ENCODE measurements around the gene MRPS11.
"Not testable (repeated sequence)": the region's sequence is repeated elsewhere in the genome, so short reads cannot be mapped to it uniquely, and the experiment has no call there.

The MRPS11 gene

GRCh38 chr15:88454867-88455810 lies 12.4 kb upstream of the MRPS11 start:
- peak; percentile 55 for DNase-seq (ENCODE audit: low spot score)

- DNase-seq (ENCODE audit: low spot score): no peak
Measured at GRCh38 chr15:88456733-88457132, 10.8 kb upstream of the MRPS11 start.

GRCh38 chr15:88463870-88464532 lies 3.5 kb upstream of the MRPS11 start:
- DNase-seq (ENCODE audit: low spot score): no peak

- no peak for DNase-seq (ENCODE audit: low spot score)
Measured at GRCh38 chr15:88465633-88466224, 1.8 kb upstream of the MRPS11 start.

- DNase-seq (ENCODE audit: low spot score): no peak
Measured at GRCh38 chr15:88467935-88468528, 524 bp downstream of the MRPS11 start.

- not testable (repeated sequence) for DNase-seq (ENCODE audit: low spot score)
Measured at GRCh38 chr15:88468721-88469120, 1.2 kb downstream of the MRPS11 start.

- no peak for DNase-seq (ENCODE audit: low spot score)
Measured at GRCh38 chr15:88469321-88469720, 1.8 kb downstream of the MRPS11 start.

GRCh38 chr15:88470625-88471372 lies 3.3 kb downstream of the MRPS11 start:
- no peak for DNase-seq (ENCODE audit: low spot score)

- DNase-seq (ENCODE audit: low spot score): no peak
Measured at GRCh38 chr15:88472225-88472624, 4.7 kb downstream of the MRPS11 start.

GRCh38 chr15:88473661-88474293 lies 6.3 kb downstream of the MRPS11 start:
- DNase-seq (ENCODE audit: low spot score): not testable (repeated sequence)

GRCh38 chr15:88476635-88477060 lies 9.1 kb downstream of the MRPS11 start:
- DNase-seq (ENCODE audit: low spot score): peak; percentile 68

GRCh38 chr15:88477126-88477525 lies 9.6 kb downstream of the MRPS11 start:
- no peak for DNase-seq (ENCODE audit: low spot score)

- no peak for DNase-seq (ENCODE audit: low spot score)
Measured at GRCh38 chr15:88477904-88478303, 10.4 kb downstream of the MRPS11 start.

GRCh38 chr15:88479169-88479568 lies 11.7 kb downstream of the MRPS11 start:
- DNase-seq (ENCODE audit: low spot score): no peak

- DNase-seq (ENCODE audit: low spot score): peak; percentile 17
Measured at GRCh38 chr15:88480981-88481380, 13.5 kb downstream of the MRPS11 start.

GRCh38 chr15:88482263-88482662 lies 14.8 kb downstream of the MRPS11 start:
- no peak for DNase-seq (ENCODE audit: low spot score)

- no peak for DNase-seq (ENCODE audit: low spot score)
Measured at GRCh38 chr15:88484682-88485331, 17.3 kb downstream of the MRPS11 start.

- DNase-seq (ENCODE audit: low spot score): no peak
Measured at GRCh38 chr15:88487178-88487795, 19.8 kb downstream of the MRPS11 start.

GRCh38 chr15:88487796-88488523 lies 20.5 kb downstream of the MRPS11 start:
- no peak for DNase-seq (ENCODE audit: low spot score)

All from globus pallidus (tissue), 1 donor.